Glomerular visceral epithelial cell (primary cell): Measurements from ENCODE around the gene PALLD.

Experiments
- DNase-seq: peaks from one replicate; pipeline ENCODE4 v3.0.0-alpha.2; 2016; ENCODE audit errors: extremely low spot score

The PALLD gene

DNA sequence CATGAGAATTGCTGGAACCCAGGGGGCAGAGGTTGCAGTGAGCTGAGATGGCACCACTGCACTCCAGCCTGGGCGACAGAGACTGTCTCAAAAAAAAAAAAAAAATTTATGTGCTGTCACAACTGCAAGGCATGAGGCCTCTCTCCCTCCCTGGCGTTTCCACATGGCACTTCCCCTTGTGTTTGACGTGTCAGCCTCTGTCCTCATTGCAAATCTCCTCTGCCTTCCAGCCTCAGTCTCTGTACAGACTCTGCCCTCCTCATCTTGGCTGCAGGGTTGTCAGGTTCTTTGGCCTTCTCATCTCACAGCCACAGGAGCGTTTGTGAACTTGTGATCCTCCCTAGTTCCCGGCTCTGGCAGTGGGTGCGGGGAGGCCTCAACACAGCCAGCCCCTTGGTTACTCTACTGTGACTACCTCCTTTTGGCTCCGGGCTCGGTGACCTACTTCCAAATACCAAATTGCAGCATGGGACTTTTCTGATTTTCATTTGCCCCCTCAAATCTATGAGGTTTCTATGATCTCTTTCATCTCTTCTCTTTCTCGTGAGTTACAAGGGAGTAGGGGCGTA, 263.2 kb downstream of the PALLD start:
- no peak for DNase-seq

- DNase-seq: no peak
Observed at GRCh38 chr4:168761066-168761465, 264.2 kb downstream of the PALLD start.

GRCh38 chr4:168765322-168765721, 268.5 kb downstream of the PALLD start:
- no peak for DNase-seq

DNA sequence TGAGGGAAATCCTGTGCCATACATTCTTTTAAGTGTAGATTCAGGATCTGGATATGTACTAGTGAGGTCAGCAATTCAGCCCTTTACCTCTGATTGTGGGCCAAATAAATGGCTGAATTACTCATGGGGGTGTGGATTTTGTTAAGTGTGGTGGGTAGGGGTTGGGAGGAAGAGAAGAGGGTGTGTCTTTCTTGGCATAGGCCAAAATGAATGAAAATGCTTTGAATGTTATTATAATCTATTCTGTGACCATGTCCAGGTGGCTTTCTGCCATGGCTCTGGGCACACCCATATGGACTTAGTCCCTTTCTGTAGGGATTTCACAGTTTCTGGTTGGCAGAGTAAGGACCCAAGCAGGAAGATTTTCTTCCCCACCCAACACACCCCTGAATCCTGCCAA, 268.9 kb downstream of the PALLD start:
- DNase-seq: peak; percentile 61

- peak; percentile 80 for DNase-seq
Observed at GRCh38 chr4:168766604-168767316, 269.9 kb downstream of the PALLD start.

- peak; percentile 37 for DNase-seq
Observed at GRCh38 chr4:168769416-168769815, 272.6 kb downstream of the PALLD start.

GRCh38 chr4:168769837-168770236, 273.0 kb downstream of the PALLD start:
- no peak for DNase-seq

GRCh38 chr4:168771251-168771650, 274.4 kb downstream of the PALLD start:
- DNase-seq: no peak

- DNase-seq: no peak
Observed at GRCh38 chr4:168773388-168774195, 276.7 kb downstream of the PALLD start.

DNA sequence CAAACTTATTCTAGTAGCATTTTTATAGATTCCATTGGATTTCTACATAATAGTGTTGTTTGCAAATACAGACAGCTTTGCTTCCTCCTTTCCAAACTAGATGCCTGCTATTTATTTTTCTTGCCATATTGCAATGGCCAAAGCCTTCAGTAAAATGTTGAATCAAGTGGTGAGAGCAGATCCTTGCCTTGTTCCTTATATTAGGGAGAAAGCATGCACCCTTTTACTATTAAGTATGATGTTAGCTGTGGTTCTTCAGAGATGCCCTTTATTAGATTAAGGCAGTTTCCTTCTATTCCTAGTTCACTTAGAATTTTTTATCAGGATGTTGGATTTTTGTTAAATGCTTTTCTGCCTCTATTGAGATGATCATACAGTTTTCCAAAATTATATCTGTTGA, 279.5 kb downstream of the PALLD start:
- DNase-seq: no peak

DNA sequence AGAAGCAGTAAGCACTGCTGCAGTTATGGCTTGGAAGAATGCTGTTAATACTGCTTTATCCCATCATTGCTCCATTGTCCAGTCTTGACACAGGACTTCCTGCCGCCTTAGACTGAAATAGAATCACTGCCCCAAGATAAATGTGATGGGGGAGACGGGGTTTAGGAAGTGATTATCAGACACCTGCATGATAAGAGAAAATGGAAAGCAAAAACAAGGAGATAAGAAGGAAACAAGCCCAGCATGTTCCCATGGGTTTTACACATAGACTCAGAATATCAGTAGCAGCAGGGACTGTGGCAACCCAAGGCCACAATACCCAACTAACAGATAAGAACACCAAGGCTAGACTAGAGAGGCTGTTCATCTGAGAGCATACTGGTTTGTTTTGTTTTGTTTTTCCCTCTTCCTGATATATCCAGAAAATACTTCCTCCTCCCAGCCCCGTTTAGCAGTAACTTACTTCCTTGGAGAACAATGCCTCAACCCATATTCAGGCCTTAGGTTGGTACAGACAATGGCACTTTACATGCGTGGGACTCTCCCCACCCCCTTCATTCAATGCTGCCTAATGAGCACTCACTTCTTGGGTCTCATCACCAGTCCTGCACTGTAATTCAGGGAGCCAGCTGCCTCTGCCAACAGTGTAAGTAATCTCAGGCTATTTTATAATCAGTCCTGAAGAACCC, 280.6 kb downstream of the PALLD start:
- no peak for DNase-seq

DNA sequence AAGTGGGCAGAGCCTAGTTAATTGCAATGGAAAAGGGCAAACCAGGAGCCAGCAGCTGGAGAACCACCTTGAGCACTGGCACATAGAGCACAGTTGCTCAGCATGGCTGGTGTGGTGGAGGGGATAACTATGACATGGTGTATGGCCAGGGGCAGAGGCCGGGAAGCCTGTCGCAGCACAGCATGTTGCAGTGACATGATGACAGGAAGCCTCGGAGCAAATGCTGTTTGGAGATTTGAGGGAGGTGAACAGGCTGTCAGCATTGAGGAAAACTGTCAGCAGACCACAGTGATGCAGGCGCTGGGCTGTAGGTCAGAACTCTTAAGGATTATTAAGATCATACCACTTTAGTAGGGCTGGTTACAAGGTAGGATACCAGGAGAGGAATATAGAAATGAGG, 284.5 kb downstream of the PALLD start:
- DNase-seq: no peak

GRCh38 chr4:168781926-168782325, 285.1 kb downstream of the PALLD start:
- DNase-seq: no peak

- DNase-seq: no peak
Observed at GRCh38 chr4:168782439-168782838, 285.6 kb downstream of the PALLD start.

GRCh38 chr4:168784786-168785461, 288.1 kb downstream of the PALLD start:
- DNase-seq: peak; percentile 87

DNA sequence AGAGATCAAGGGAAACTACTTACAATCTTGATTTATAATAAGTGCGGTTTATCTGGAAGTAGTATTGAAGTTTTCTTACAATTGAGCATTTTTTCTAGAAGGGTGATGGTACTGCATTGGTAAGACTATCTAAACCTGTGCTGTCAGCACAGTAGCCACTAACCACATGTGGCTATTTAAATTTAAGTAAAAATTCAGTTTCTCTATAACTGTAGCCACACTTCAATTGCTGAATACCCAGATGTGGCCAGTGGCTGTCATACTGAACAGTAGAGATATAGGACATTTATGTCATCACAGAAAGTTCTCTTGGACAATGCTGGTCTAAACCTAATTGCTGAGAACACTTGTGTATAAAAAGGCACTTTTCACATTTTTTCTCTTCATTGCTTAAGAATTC, 290.5 kb downstream of the PALLD start:
- no peak for DNase-seq

- peak; percentile 66 for DNase-seq
Observed at GRCh38 chr4:168787801-168788595, 291.1 kb downstream of the PALLD start.

DNA sequence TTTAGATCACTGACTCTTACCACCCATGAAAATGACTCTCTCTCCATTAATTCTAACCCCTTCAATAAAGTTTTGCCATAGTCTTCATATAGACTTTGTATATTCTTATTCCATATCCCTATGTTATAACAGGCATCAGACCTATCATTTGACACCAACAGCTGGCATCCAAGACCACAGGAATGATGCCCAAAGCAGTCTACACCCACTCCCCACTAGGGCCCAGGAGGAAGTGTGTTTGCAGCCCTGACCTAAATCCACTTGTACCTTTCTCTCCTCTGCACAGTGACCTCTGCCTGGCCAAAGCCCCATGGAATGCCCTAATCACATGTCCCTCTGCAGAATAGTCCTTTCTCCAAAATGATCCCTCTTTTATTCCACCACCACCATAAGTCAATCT, 294.0 kb downstream of the PALLD start:
- no peak for DNase-seq

DNA sequence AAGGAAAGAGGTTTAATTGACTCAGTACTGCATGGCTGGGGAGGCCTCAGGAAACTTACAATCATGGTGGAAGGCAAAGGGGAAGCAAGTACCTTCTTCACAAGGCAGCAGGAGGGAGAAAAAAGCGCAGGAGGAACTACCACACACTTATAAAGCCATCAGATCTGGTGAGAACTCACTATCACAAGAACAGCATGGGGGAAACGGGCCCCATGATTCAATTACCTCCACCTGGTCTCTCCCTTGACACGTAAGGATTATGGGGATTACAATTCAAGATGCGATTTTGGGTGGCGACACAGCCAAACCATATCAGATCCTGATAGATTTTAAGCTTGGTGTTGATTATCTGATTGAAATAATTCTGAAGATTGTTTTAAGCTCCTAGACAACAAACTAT, 294.5 kb downstream of the PALLD start:
- no peak for DNase-seq

DNA sequence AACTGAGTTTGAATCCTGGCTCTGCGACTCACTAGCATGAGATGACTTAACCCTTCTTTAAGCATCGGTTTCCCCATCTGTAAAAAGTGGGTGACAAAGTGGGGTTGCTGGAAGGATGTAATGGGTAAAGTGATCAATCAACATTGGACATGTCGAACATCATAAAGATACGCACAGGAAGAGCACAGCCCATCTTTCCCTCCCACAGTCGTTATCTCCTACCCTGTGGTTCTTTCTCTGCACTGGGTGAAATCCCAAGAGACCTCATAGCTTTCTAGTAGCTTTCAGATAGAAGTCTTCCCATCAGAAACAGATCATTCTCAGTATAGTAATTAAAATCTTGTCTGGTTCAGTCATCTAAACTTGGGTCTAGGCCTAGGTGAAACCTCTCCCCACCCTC, 296.7 kb downstream of the PALLD start:
- no peak for DNase-seq
